ENCODE results near the gene KLHL4.

DNA sequence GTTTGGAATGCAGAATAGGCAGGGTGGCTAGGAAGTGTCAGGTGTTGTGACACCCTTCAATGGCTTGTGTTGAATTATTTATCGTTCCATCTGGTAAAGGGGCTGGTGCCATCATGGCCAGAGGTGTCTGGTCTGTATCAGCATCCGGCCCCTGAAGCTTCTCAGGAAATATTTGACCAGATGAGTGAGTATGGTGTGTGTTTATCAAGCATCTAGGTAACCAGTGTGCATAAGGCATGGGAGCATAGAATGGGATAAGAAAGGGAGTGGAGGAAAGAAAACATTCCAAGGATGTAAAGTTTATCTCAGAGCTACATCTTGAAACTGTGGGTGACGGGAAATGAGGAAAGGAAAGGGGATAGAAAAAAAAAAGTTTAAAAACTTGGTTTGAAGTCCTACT is 109.4 kb downstream of the KLHL4 start:
- TF ChIP-seq, protein P1, sequence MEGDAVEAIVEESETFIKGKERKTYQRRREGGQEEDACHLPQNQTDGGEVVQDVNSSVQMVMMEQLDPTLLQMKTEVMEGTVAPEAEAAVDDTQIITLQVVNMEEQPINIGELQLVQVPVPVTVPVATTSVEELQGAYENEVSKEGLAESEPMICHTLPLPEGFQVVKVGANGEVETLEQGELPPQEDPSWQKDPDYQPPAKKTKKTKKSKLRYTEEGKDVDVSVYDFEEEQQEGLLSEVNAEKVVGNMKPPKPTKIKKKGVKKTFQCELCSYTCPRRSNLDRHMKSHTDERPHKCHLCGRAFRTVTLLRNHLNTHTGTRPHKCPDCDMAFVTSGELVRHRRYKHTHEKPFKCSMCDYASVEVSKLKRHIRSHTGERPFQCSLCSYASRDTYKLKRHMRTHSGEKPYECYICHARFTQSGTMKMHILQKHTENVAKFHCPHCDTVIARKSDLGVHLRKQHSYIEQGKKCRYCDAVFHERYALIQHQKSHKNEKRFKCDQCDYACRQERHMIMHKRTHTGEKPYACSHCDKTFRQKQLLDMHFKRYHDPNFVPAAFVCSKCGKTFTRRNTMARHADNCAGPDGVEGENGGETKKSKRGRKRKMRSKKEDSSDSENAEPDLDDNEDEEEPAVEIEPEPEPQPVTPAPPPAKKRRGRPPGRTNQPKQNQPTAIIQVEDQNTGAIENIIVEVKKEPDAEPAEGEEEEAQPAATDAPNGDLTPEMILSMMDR (IDR thresholded peaks at IDR 0.05; ENCODE audit: low read length) = no peak
- TF ChIP-seq EZH2 (optimal IDR thresholded peaks at IDR 0.05; ENCODE audit: low read depth, low read length) = no peak
